Hematopoietic multipotent progenitor cell treated with erythropoietin and hydrocortisone succinate and interleukin-3 and kit ligand, for 6 days (in vitro differentiated cells): ENCODE data around the gene PTGS2.
A peak's percentile ranks its signal among the peaks of the same experiment; 100 is the strongest.
"Not testable (repeated sequence)": the region's sequence is repeated elsewhere in the genome, so short reads cannot be mapped to it uniquely, and the experiment has no call there.

Experiments
- DNase-seq: peaks from one replicate; pipeline ENCODE4 v3.0.0-alpha.2; 2015

The PTGS2 gene

DNA sequence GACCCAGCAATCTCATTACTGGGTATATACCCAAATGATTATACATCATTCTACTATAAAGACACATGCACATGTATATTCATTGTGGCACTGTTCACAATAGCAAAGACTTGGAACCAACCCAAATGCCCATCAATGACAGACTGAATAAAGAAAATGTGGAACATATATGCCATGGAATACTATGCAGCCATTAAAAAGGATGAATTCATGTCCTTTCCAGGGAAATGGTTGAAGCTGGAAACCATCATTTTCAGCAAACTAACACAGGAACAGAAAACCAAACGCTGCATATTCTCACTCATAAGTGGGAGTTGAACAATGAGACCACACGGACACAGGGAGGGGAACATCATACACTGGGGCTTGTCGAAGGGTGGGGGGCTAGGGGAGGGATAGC is 10.4 kb downstream of the PTGS2 start:
- DNase-seq: not testable (repeated sequence)

DNA sequence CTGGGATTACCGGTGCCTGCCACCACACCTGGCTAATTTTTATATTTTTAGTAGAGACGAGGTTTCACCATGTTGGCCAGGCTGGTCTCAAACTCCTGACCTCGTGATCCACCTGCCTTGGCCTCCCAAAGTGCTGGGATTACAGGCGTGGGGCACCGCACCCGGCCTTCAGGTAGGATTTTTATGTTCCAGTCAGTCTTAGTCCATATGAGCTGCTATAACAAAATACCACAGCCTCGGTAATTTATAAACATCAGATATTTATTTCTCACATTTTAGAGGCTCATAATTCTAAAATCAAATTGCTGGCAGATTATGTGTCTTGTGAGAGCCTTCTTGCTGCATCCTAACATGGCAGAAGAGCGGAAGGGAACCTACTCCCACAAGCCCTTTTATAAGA is 16.0 kb downstream of the PTGS2 start:
- DNase-seq: not testable (repeated sequence)

- DNase-seq: no peak
Measured at GRCh38 chr1:186662752-186663151, 17.5 kb downstream of the PTGS2 start.

DNA sequence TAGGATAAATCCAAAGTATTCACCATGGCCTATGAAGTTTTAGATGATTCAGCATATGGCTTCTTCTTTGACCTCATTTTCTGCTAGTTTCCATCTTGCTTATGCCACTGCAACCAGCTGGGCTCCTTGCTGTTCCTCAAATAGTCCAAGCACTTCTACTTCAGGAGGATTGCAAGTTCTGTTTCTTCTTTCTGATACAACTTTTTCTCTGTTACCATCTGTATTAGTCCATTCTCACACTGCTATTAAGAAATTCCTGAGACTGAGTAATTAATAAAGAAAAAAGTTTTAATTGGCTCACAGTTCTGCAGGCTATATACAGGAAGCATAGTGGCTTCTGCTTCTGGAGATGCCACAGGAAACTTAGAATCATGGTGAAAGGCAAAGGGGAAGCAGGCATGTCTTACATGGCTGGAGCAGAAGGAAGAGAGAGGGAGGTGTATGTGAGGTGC is 20.3 kb downstream of the PTGS2 start:
- DNase-seq: no peak

DNA sequence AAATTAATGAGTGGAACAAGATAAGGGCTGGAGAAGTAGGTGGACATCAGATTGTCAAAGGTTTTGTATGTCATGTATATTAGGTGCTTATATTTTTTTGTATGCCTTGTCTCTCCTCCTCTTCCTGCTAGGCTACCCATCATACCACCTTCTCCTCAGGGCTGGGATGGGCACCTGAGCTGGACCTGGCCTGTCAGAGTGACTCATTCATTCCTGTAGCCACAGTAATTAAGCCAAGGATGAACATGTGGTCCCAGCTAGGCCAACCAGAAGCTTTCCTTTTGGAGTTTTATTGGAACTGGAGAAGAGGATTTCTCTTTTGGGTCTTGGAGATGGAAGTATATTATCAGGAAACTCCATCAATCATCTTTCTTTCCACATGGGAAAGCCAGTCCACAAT is 21.2 kb downstream of the PTGS2 start:
- no peak for DNase-seq

GRCh38 chr1:186657481-186657880 is 22.7 kb downstream of the PTGS2 start:
- no peak for DNase-seq

- DNase-seq: no peak
Measured at GRCh38 chr1:186655876-186656275, 24.3 kb downstream of the PTGS2 start.

DNA sequence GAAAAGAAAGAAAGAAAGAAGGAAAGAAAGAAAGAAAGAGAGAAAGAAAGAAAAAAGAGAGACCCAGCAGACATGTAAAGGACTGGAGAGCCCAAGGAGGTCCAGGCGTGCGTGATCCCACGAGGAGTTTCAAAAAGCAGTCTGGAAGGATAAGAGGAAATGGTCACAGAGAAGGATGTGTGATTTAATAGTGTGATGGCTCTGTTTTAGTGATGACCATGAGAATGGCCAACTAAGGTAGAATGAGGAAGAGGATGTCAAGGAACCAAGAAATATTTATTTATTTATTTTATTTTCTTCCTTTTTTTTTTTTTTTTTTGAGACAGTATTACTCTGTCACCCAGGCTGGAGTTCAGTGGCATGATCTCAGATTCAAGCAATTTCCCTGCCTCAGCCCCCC is 25.5 kb downstream of the PTGS2 start:
- no peak for DNase-seq

GRCh38 chr1:186653312-186653711 is 26.9 kb downstream of the PTGS2 start:
- no peak for DNase-seq

DNA sequence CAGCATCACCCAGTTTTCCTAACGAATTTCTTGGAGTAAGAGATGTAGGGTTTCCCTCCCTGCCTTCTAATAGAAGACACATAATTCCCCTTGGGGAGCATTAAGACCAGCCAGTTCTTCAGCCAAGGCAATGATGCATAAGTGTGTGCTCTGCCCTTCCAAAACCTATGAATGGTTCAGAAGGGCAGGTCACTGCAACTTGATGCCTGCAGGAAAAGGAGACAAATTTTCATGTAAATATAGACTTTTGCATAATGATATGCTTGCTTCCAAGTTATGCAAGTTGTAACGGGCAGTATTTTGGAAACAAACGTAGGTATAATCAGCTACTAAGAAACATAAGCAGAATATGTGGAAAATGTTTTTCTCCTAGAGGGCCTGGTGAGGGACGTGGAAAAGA is 31.6 kb downstream of the PTGS2 start:
- no peak for DNase-seq

GRCh38 chr1:186647985-186648384 is 32.2 kb downstream of the PTGS2 start:
- not testable (repeated sequence) for DNase-seq

GRCh38 chr1:186643614-186644013 is 36.6 kb downstream of the PTGS2 start:
- DNase-seq: no peak

- not testable (repeated sequence) for DNase-seq
Measured at GRCh38 chr1:186637567-186637966, 42.7 kb downstream of the PTGS2 start.

DNA sequence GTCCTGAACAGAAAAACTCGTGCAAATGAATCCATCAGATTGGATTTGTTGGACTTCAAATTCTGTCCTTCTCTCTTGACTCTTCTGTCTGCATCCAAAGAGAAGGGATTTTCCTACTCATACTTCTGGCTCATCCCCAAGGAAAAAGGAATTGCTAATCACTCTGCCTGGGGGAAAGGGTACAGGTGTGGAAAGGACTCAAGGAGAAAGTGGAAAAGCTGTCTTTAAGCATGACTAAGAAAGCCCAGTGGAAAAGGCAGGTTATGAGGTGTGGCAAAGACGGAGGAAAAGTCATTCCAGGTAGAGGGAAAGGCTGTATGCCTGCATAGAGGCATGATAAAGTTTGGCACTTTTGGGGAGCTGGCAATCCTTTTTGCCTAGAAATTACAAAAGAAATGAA is 43.4 kb downstream of the PTGS2 start:
- no peak for DNase-seq

DNA sequence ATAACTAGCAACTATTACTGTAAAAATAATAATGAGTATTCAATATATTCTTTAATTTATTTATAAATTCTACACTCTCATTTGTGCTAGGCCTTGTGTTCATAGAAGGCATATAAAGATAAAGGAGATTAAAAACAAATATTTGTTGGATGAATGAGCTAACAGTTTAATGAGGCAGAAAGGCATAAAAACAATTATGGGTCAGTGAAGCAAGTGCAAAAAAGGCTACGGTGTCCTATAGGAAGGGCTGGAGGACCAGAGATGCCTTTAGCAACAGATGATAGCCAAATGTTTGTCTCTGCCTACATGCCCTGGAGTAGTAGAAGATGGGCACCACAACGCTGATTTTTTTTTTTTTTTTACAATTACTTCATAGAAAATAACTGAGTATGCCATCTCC is 45.7 kb downstream of the PTGS2 start:
- DNase-seq: no peak

GRCh38 chr1:186633116-186633515 is 47.1 kb downstream of the PTGS2 start:
- DNase-seq: no peak

GRCh38 chr1:186629341-186629740 is 50.9 kb downstream of the PTGS2 start:
- no peak for DNase-seq

- DNase-seq: no peak
Measured at GRCh38 chr1:186628910-186629309, 51.3 kb downstream of the PTGS2 start.

DNA sequence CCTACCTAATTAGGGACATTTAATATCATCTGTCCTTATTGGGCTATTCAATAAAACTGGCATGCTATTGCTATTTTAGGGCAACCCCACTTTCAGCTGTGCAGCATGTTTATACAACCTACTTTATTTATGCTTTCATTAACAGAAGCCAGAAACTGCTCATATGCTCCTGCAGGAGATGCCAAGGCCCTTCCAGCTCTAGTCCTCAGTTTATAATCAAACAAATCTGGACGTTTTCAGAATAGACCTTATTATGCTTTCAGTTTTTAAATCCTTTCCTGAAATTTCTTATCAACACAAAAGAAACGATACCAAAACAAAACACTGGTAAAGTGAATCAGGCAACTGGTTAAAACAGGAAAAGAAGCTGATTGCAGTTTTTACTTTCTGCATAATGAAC is 53.2 kb downstream of the PTGS2 start:
- no peak for DNase-seq

GRCh38 chr1:186626356-186626932 is 53.8 kb downstream of the PTGS2 start:
- peak; percentile 74 for DNase-seq

GRCh38 chr1:186623551-186623950 is 56.7 kb downstream of the PTGS2 start:
- DNase-seq: no peak
